Measurements from ENCODE around the gene PRKCI.

Gene PRKCI

DNA sequence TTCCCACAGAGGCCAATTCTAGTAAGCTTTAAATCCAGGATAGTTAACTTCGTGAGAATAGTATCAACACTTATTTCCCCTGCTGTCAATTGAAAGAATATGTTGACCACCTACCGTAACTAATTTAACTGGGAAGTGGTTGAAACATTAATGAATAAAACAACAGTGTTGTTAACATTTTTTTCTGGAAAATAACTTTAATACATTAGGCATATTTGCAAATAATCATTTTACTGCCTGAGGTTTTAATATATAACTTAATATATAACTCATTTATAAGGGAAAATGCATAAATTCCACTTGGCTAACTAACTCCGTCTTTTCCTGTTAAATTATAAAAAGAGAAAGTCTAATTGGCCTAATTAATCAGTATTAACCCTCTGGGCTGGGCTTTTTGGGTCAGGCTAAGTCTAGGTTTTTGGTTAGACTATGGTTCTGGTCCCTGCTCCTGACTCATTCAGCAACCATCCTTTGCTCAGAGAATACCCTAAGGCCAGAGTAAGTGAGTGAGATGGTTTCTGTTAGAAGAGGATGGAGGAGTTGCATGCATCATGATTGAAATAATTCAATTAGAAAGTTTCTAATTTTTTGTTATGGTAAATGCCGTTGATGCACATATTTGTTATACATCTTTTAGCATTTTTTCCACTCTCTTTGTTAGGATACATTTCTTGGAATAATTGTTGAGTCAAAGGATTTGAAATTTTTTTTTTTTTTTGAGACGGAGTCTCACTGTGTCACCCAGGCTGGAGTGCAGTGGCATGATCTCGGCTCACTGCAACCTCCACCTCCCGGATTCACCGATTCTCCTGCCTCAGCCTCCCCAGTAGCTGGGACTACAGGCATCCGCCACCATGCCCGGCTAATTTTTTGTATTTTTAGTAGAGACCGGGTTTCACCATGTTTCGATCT lies 124.5 kb downstream of the PRKCI start:
- no peak for DNase-seq

GRCh38 chr3:170350515-170351413 lies 128.5 kb downstream of the PRKCI start:
- no peak for DNase-seq

- DNase-seq, result peak; percentile 33 to 61
These were observed 130.7 kb downstream of the PRKCI start for GRCh38 chr3:170352936-170353335.

DNA sequence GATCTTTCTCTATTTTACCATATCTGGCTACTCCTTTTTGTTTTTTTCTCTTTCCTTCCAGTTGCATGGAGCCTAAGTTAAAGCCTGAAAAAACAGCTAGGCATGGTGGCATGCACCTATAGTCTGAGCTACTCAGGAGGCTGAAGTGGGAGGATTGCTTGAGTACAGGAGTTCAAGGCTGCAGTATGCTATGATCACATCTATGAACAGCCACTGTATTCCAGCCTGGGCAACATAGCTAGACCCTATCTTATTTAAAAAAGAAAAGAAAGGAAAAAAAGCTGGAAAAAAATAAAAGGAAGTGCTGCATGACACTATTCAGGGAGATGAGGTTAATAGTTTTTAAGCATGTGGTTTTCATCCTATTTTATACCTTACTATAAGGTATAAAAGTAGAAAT lies 131.3 kb downstream of the PRKCI start:
- no peak for DNase-seq

GRCh38 chr3:170354760-170355159 lies 132.5 kb downstream of the PRKCI start:
- DNase-seq, result no peak
